H1 (cell line): ENCODE results near the gene TMEM237. TPM values are rescaled to one million over a fixed set of nuclear protein-coding genes. Genes with fewer than 3 reads are reported as not detected.

Experiments
- CTCF ChIA-PET: fragments of 300-600 bp; sonication (Branson Sonifier 250); formaldehyde crosslinking; loops from one replicate; lab custom pipeline; 2021; ENCODE audit not compliant: partially characterized antibody; lab: Charles Lee
- POLR2A ChIA-PET: fragments of 300-600 bp; sonication (Branson Sonifier 250); formaldehyde crosslinking; loops from one replicate; lab custom pipeline; 2021; ENCODE audit warnings: inconsistent platforms; ENCODE audit not compliant: partially characterized antibody; lab: Charles Lee
- DNase-seq, 2 experiments: peaks; one replicate each; pipeline versions ENCODE4 v3.0.0 to v3.0.0-alpha.2; 2010 to 2022; ENCODE audit warnings: low spot score in 2 of 2, low read depth in 1 of 2, mixed read lengths in 1 of 2
- FAIRE-seq: peaks from 2 replicates; lab custom pipeline; 2011; peaks lifted over from hg19 to GRCh38; lab: Jason Lieb, UNC
- H2AFZ ChIP-seq: 2 replicates; pipeline ENCODE4 v1.8.1; 2012; ENCODE audit warnings: low read length, inconsistent platforms
- H2AK5ac ChIP-seq: 2 replicates; pipeline ENCODE4 v1.6.1; 2013; ENCODE audit warnings: low read depth, low read length
- H2BK120ac ChIP-seq: replicated peaks from 2 replicates; pipeline ENCODE3; 2013; ENCODE audit warnings: low read depth, low read length, inconsistent platforms
- H2BK12ac ChIP-seq: 2 replicates; pipeline ENCODE4 v1.6.1; 2013; ENCODE audit warnings: low read depth, low read length
- H2BK15ac ChIP-seq: 2 replicates; pipeline ENCODE4 v1.6.1; 2013; ENCODE audit warnings: low read length
- H2BK20ac ChIP-seq: 2 replicates; pipeline ENCODE4 v1.6.1; 2013; ENCODE audit warnings: low read length
- H2BK5ac ChIP-seq: 2 replicates; pipeline ENCODE4 v1.6.1; 2013; ENCODE audit warnings: low read depth, low read length
- H3K14ac ChIP-seq: 2 replicates; pipeline ENCODE4 v1.6.1; 2013; ENCODE audit warnings: inconsistent platforms; ENCODE audit not compliant: insufficient read length
- H3K18ac ChIP-seq: 2 replicates; pipeline ENCODE4 v1.6.1; 2013; ENCODE audit warnings: low read length; ENCODE audit errors: extremely low read depth
- H3K23ac ChIP-seq: 2 replicates; pipeline ENCODE4 v1.6.1; 2013; ENCODE audit warnings: inconsistent platforms; ENCODE audit not compliant: insufficient read length
- H3K23me2 ChIP-seq: 2 replicates; pipeline ENCODE4 v1.6.1; 2013; ENCODE audit warnings: low read depth, low read length
- H3K27ac ChIP-seq: 2 replicates; pipeline ENCODE4 v1.6.1; 2011; ENCODE audit warnings: low read depth, low read length, inconsistent platforms
- H3K27me3 ChIP-seq, 4 experiments: replicated peaks in 1 of 4; 1 replicate in 1 of 4; 2 replicates in 3 of 4; pipeline versions ENCODE4 v1.6.1 to v1.8.1; 2011 to 2013; ENCODE audit warnings: low read length in 3 of 4, mild to moderate bottlenecking in 3 of 4, inconsistent platforms in 2 of 4, mixed read lengths in 2 of 4, moderate library complexity in 1 of 4; ENCODE audit not compliant: control insufficient read depth in 3 of 4, insufficient read depth in 3 of 4; ENCODE audit errors: extremely low read depth in 1 of 4
- H3K36me3 ChIP-seq, 4 experiments: 2 replicates each; pipeline versions ENCODE4 v1.6.1 to v1.8.1; 2011 to 2013; ENCODE audit warnings: mild to moderate bottlenecking in 4 of 4, low read length in 3 of 4, moderate library complexity in 2 of 4, control low read depth in 1 of 4, inconsistent platforms in 1 of 4; ENCODE audit not compliant: insufficient read depth in 4 of 4, control insufficient read depth in 2 of 4
- H3K4ac ChIP-seq: replicated peaks from 2 replicates; pipeline ENCODE3; 2013; ENCODE audit warnings: low read length, low read depth, mixed read lengths, inconsistent platforms; ENCODE audit not compliant: insufficient read length
- H3K4me1 ChIP-seq, 4 experiments: replicated peaks in 1 of 4; 1 replicate in 1 of 4; 2 replicates in 3 of 4; pipeline versions ENCODE4 v1.6.1 to v1.8.1; 2011 to 2013; ENCODE audit warnings: low read length in 3 of 4, inconsistent platforms in 2 of 4, mixed read lengths in 1 of 4; ENCODE audit not compliant: insufficient read depth in 4 of 4, control insufficient read depth in 3 of 4
- H3K4me2 ChIP-seq, 2 experiments: 2 replicates each; pipeline versions ENCODE4 v1.6.1 to v1.8.1; 2011 to 2013; ENCODE audit warnings: low read depth in 2 of 2, low read length in 2 of 2, control low read depth in 1 of 2, inconsistent platforms in 1 of 2, mild to moderate bottlenecking in 1 of 2; ENCODE audit not compliant: insufficient read depth in 1 of 2
- H3K4me3 ChIP-seq, 4 experiments: fragments of 200-600, 300-600 bp in 1 of 4; sonication (generic), shearing (Covaris generic), sonication (Bioruptor Twin) in 1 of 4; 2 replicates each; pipeline versions ENCODE4 v1.5.1 to v1.8.1; 2011 to 2016; ENCODE audit warnings: low read length in 4 of 4, low read depth in 3 of 4, control low read depth in 2 of 4, inconsistent platforms in 2 of 4, mild to moderate bottlenecking in 2 of 4, mixed read lengths in 1 of 4, moderate library complexity in 1 of 4; ENCODE audit not compliant: insufficient read depth in 2 of 4; ENCODE audit errors: extremely low read depth in 1 of 4
- H3K56ac ChIP-seq: replicated peaks from 2 replicates; pipeline ENCODE3; 2013; ENCODE audit warnings: low read depth, mild to moderate bottlenecking, mixed read lengths, low read length, inconsistent platforms; ENCODE audit not compliant: insufficient read length
- H3K79me1 ChIP-seq: 2 replicates; pipeline ENCODE4 v1.6.1; 2013; ENCODE audit warnings: low read depth, low read length, control low read depth
- H3K79me2 ChIP-seq, 2 experiments: 2 replicates each; pipeline versions ENCODE4 v1.6.1 to v1.8.1; 2012 to 2013; ENCODE audit warnings: low read length in 2 of 2, mild to moderate bottlenecking in 2 of 2, inconsistent platforms in 1 of 2; ENCODE audit not compliant: insufficient read depth in 2 of 2, control insufficient read depth in 1 of 2
- H3K9ac ChIP-seq, 4 experiments: replicated peaks in 1 of 4; 1 replicate in 1 of 4; 2 replicates in 3 of 4; pipeline versions ENCODE4 v1.6.1 to v1.8.1; 2011 to 2013; ENCODE audit warnings: low read depth in 3 of 4, low read length in 3 of 4, control low read depth in 2 of 4, mild to moderate bottlenecking in 2 of 4, moderate library complexity in 2 of 4, inconsistent platforms in 1 of 4; ENCODE audit errors: extremely low read depth in 1 of 4
- H3K9me3 ChIP-seq, 2 experiments: 2 replicates each; pipeline versions ENCODE4 v1.6.1 to v1.8.1; 2012 to 2013; ENCODE audit warnings: mild to moderate bottlenecking in 2 of 2, moderate library complexity in 2 of 2, control low read depth in 1 of 2, inconsistent platforms in 1 of 2, low read depth in 1 of 2, low read length in 1 of 2, mixed read lengths in 1 of 2; ENCODE audit not compliant: insufficient read depth in 2 of 2
- H4K20me1 ChIP-seq, 2 experiments: replicated peaks in 1 of 2; 2 replicates each; pipeline versions ENCODE3 to v1.8.1; 2011 to 2013; ENCODE audit warnings: inconsistent platforms in 2 of 2, low read length in 2 of 2, mild to moderate bottlenecking in 1 of 2; ENCODE audit not compliant: insufficient read depth in 2 of 2, control insufficient read depth in 1 of 2
- H4K5ac ChIP-seq: 2 replicates; pipeline ENCODE4 v1.6.1; 2013; ENCODE audit warnings: low read length, low read depth, mixed read lengths, inconsistent platforms; ENCODE audit not compliant: insufficient read length
- H4K8ac ChIP-seq: 2 replicates; pipeline ENCODE4 v1.8.0; 2013; ENCODE audit warnings: mild to moderate bottlenecking, moderate library complexity, low read length, inconsistent platforms; ENCODE audit not compliant: insufficient read depth; ENCODE audit errors: extremely low read depth
- H4K91ac ChIP-seq: replicated peaks from 2 replicates; pipeline ENCODE3; 2013; ENCODE audit warnings: low read length, mixed read lengths, inconsistent platforms; ENCODE audit not compliant: insufficient read length
- CHD1 ChIP-seq: IDR thresholded peaks from 2 replicates; pipeline ENCODE4 v1.6.1; 2012; ENCODE audit warnings: low read depth, low read length, improper control_type of control experiment
- PHF8 ChIP-seq: fragments of 200-600 bp; sonication (generic); conservative IDR thresholded peaks from 2 replicates; pipeline ENCODE4 v1.7.1; 2012; ENCODE audit warnings: low read depth, mild to moderate bottlenecking, inconsistent platforms, low read length, moderate library complexity
- RXRA ChIP-seq: IDR thresholded peaks from 2 replicates; pipeline ENCODE4 v1.6.1; 2011; ENCODE audit warnings: low read depth, mild to moderate bottlenecking, low read length, moderate library complexity; ENCODE audit not compliant: insufficient read depth
- SIRT6 ChIP-seq: IDR thresholded peaks from one replicate; pipeline ENCODE4 v1.7.1; 2012; ENCODE audit warnings: low read length, inconsistent platforms
- TBP ChIP-seq: IDR thresholded peaks from 2 replicates; pipeline ENCODE4 v1.6.1; 2011; ENCODE audit warnings: low read depth, low read length, improper control_type of control experiment
- WGBS, 2 experiments: shearing (Covaris generic) in 1 of 2; methylation state at CpG; one replicate each; pipeline versions ENCODE4 v1.1.6 to v1.1.7; 2013 to 2015; ENCODE audit warnings: low lambda C conversion rate in 2 of 2, mixed read lengths in 2 of 2, inconsistent platforms in 1 of 2, low coverage in 1 of 2, missing lambda C conversion rate in 1 of 2; ENCODE audit not compliant: insufficient replicate concordance in 2 of 2, insufficient coverage in 1 of 2, insufficient read length in 1 of 2; ENCODE audit errors: extremely low coverage in 1 of 2, missing lambda C conversion rate in 1 of 2; 5-methylcytosine and 5-hydroxymethylcytosine counted together
- polyA plus RNA-seq, 7 experiments: library from polyadenylated mRNA; depleted of rRNA in 3 of 7; stranded (reverse) in 5 of 7; unstranded in 2 of 7; fragments of >200 nt in 5 of 7; fragments of 200-250 nt in 2 of 7; gene quantifications; 1 replicate in 5 of 7; 2 replicates in 1 of 7; 4 replicates in 1 of 7; pipeline versions ENCODE4 v1.2.1 to v1.2.3, GENCODE V29; 2011 to 2013; ENCODE audit warnings: missing spikeins in 2 of 7, mixed read lengths in 2 of 7
- total RNA-seq: library from RNA; stranded (reverse); fragmentation: NEBNext Ultra II Directional; extraction: Animal tissue kit (Norgen Biotek cat#: 25700); gene quantifications from 2 replicates; pipeline ENCODE4 v1.2.1, GENCODE V29; 2021

Gene TMEM237
- total and polyA plus RNA-seq, 2 of the 8 experiments (the other 6 are each of a cell fraction or from before 2014, with no cell fraction given): 26.1 to 41.0 TPM

DNA sequence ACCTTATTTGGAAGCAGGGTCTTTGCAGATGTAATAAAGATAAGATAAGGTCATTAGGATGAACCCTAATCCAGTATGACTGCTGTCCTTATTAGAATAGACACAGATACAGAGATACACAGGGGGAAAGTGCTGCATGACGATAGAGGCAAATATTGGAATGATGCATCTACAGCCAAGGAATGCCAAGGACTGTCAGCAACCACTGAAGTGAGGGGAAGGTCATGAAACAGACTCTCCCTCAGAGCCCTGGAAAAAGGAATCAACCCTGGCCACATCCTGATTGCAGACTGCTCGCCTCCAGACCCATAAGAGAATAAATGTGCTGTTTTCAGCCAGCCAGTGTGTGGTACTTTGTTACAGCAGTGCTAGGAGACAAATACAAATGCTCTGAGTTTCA, 14.8 kb downstream of the TMEM237 start:
- Histone ChIP-seq H3K18ac (no peak overlapping the region), H2BK120ac (no peak overlapping the region), H4K20me1 (no peaks in the 10 kb centered on the region), H4K91ac (no peak overlapping the region), H2BK15ac (no peak overlapping the region), H3K9me3 (no peaks in the 10 kb centered on the region), H3K79me1 (no peaks in the 10 kb centered on the region), H3K4me1 (no peaks in the 10 kb centered on the region), H3K27me3 (no peaks in the 10 kb centered on the region), H2AFZ (no peak overlapping the region), H3K36me3 (peaks cover 21 to 92% (median 50%) of the 10 kb centered on the region in 4 experiments), H3K4me3 (no peak overlapping the region), H3K79me2 (no peaks in the 10 kb centered on the region), H3K56ac (no peak overlapping the region), H2BK20ac (no peak overlapping the region), H2BK5ac (no peak overlapping the region), H3K9ac (no peak overlapping the region), H3K4ac (no peak overlapping the region), H2BK12ac (no peak overlapping the region), H4K5ac (no peak overlapping the region), H3K23me2 (no peaks in the 10 kb centered on the region), H3K4me2 (no peak overlapping the region), H3K14ac (no peak overlapping the region), H4K8ac (no peak overlapping the region), H3K27ac (no peak overlapping the region), H3K23ac (no peak overlapping the region), H2AK5ac (no peak overlapping the region)
- DNase-seq: no peak
- 77% methylated on average over 2 of the region's 2 CpGs; no CpG with 5 or more reads in 1 of the 2 experiments for WGBS, 2 experiments
- FAIRE-seq: no peak
- ChIA-PET CTCF (no interaction called here), POLR2A (no interaction called here)
- TF ChIP-seq RXRA (no peak), TBP (no peak), SIRT6 (no peak), CHD1 (no peak), PHF8 (no peak)
